ENCODE data around the gene TNFSF13B.

GRCh38 chr13:108223687-108224503 is 45.6 kb upstream of the TNFSF13B start:
- TF ChIP-seq CTCF (conservative IDR thresholded peaks at IDR 0.05; ENCODE audit: low read depth, low read length) = no peak
- no peak for TF ChIP-seq EZH2 (IDR thresholded peaks at IDR 0.05; ENCODE audit: borderline replicate concordance, low read depth, low read length, poor library complexity, severe bottlenecking)
